ENCODE results near the gene WIPF2. TPM values are rescaled to one million over a fixed set of nuclear protein-coding genes. Genes with fewer than 3 reads are reported as not detected.

WIPF2 gene
- total and polyA plus RNA-seq, 8 donors: 6.3 to 21.7 (median 13.8) TPM

DNA sequence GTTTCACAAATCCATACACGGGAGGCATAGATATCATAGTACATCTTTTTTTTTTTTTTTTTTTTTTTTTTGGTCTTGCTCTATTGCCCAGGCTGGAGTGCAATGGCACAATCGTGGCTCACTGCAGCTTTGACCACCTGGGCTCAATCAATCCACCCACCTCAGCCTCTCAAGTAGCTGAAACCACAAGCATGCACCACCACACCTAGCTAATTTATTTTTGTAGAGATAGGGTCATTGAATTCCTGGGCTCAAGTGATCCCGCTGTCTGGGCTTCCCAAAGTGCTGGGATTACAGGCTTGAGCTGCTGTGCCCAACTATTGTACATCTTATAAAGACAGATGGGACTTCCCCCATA is 45.3 kb upstream of the WIPF2 start:
- no peaks in the 10 kb centered on the region for H3K9me3 ChIP-seq
- FAIRE-seq (no peak), ATAC-seq (no peak), DNase-seq (no peak)
- no peaks in the 10 kb centered on the region for H3K27me3 ChIP-seq
- H3K4me1 ChIP-seq: peaks cover 0 to 8% (median 0%) of the 10 kb centered on the region in 3 donors
- TF ChIP-seq, protein P1, sequence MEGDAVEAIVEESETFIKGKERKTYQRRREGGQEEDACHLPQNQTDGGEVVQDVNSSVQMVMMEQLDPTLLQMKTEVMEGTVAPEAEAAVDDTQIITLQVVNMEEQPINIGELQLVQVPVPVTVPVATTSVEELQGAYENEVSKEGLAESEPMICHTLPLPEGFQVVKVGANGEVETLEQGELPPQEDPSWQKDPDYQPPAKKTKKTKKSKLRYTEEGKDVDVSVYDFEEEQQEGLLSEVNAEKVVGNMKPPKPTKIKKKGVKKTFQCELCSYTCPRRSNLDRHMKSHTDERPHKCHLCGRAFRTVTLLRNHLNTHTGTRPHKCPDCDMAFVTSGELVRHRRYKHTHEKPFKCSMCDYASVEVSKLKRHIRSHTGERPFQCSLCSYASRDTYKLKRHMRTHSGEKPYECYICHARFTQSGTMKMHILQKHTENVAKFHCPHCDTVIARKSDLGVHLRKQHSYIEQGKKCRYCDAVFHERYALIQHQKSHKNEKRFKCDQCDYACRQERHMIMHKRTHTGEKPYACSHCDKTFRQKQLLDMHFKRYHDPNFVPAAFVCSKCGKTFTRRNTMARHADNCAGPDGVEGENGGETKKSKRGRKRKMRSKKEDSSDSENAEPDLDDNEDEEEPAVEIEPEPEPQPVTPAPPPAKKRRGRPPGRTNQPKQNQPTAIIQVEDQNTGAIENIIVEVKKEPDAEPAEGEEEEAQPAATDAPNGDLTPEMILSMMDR (IDR thresholded peaks at IDR 0.05): no peak
- WGBS, 2 donors: 68 to 69% methylated on average over 3 of the region's 3 CpGs
- H3K27ac ChIP-seq: no peak overlapping the region
- intact Hi-C loops (cut with DNase I): no loop called here
- H3K4me3 ChIP-seq: no peak overlapping the region
- peaks cover 6 to 27% (median 22%) of the 10 kb centered on the region in 3 donors for H3K36me3 ChIP-seq

DNA sequence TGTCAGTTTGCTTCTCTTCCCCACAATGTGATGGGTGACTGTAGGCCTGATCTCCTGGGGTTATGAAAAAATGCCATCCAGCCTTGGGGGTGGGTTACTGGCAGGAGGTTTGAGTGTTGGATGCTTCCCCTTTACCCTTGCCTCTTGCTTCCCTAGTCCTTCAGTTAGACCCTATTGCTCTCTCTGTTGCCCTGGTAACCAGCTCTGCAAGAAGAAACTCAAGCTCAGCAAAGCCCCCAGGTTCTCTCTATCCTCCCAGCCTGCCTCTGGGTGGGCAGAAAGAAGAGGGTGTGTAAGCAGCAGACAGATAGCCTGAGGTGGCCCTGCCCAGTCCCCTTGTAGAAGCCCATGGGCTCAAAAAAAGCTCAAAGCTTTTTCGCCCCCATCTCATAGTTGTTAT is 44.6 kb upstream of the WIPF2 start:
- H3K27me3 ChIP-seq: no peaks in the 10 kb centered on the region
- peaks cover 6 to 21% (median 20%) of the 10 kb centered on the region in 3 donors for H3K36me3 ChIP-seq
- FAIRE-seq (no peak), DNase-seq (no peak), ATAC-seq (no peak)
- no peak overlapping the region for H3K27ac ChIP-seq
- TF ChIP-seq, protein P1 (IDR thresholded peaks at IDR 0.05): no peak
- no peaks in the 10 kb centered on the region for H3K9me3 ChIP-seq
- intact Hi-C loops (cut with DNase I): no loop called here
- H3K4me3 ChIP-seq: no peak overlapping the region
- 89 to 100% methylated on average over 1 of the region's 1 CpG for WGBS, 2 donors
- peaks cover 0 to 8% (median 0%) of the 10 kb centered on the region in 3 donors for H3K4me1 ChIP-seq

DNA sequence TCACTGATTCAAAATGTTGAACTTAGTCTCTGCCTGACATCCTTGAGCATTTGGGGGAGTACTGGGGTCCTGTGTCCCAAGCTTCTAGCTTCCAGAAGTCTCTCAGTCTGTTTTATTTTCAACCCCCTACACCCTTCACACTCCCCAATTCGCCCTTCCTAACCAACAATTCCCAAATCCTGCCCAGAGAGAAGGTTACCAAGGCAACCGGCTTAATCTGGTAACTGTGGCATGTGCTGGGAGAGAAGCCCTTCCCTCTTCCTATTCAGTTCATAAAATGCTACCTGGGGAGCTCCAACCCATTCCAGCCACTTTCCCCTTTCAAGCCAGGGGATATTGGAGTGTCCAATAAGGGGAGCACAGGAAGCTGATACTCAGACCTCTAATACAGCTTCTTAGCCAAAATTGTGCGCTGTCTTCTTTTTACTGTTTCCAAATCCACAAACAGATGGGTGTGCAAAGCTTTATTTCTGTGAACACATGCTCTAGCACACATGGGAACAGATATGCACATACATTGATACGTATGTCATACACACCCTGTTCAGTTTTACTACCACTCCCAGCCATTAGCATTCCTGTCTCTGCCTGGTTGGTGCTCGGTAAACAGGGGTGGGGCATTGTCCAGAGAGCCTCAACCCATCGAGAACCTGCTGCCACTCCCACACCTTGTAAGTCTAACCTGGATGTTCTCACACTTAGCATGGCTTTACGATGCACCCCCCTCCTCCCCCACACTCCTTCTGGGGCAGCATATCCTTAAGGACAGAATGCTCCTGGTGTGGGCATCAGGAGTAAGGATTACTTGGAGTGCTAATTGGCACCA is 43.0 kb upstream of the WIPF2 start:
- Histone ChIP-seq H3K36me3 (peaks cover 0 to 9% (median 6%) of the 10 kb centered on the region in 3 donors), H3K27me3 (no peaks in the 10 kb centered on the region), H3K4me3 (no peak overlapping the region), H3K4me1 (peaks cover 0 to 10% (median 0%) of the 10 kb centered on the region in 3 donors), H3K9me3 (no peaks in the 10 kb centered on the region), H3K27ac (no peak overlapping the region)
- ATAC-seq (no peak), DNase-seq (no peak), FAIRE-seq (no peak)
- WGBS, 2 donors: 76 to 82% methylated on average over 7 of the region's 7 CpGs
- intact Hi-C loops (cut with DNase I): no loop called here
- TF ChIP-seq, protein P1 (IDR thresholded peaks at IDR 0.05): no peak

DNA sequence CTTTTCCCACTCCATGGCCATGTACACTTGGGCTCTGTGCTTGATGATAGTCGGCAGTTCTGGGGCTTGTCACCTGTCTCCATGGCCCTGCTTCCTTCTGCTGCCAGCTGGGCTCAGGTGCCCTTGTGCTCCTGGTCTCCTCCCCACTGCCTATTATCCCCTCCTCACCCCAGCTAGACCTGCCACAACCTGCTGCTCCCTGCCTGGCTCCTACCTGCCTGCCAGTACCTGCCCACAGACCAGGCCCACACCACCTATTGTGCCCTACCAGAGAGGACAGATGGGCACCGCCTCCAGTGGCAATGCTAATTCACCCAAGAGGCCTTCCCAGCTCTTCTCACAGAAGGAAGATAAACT is 42.4 kb upstream of the WIPF2 start:
- no peak overlapping the region for H3K27ac ChIP-seq
- 58 to 59% methylated on average over 2 of the region's 2 CpGs for WGBS, 2 donors
- ATAC-seq (peak in 3 of 4 donors; percentile 3 to 13 (median 4)), FAIRE-seq (no peak), DNase-seq (no peak)
- H3K4me3 ChIP-seq: no peak overlapping the region
- TF ChIP-seq, protein P1 (IDR thresholded peaks at IDR 0.05): no peak
- H3K27me3 ChIP-seq: no peaks in the 10 kb centered on the region
- peaks cover 0 to 4% (median under 1%) of the 10 kb centered on the region in 3 donors for H3K36me3 ChIP-seq
- H3K4me1 ChIP-seq: peaks cover 0 to 11% (median 0%) of the 10 kb centered on the region in 3 donors
- intact Hi-C loops (cut with DNase I): no loop called here
- no peaks in the 10 kb centered on the region for H3K9me3 ChIP-seq

DNA sequence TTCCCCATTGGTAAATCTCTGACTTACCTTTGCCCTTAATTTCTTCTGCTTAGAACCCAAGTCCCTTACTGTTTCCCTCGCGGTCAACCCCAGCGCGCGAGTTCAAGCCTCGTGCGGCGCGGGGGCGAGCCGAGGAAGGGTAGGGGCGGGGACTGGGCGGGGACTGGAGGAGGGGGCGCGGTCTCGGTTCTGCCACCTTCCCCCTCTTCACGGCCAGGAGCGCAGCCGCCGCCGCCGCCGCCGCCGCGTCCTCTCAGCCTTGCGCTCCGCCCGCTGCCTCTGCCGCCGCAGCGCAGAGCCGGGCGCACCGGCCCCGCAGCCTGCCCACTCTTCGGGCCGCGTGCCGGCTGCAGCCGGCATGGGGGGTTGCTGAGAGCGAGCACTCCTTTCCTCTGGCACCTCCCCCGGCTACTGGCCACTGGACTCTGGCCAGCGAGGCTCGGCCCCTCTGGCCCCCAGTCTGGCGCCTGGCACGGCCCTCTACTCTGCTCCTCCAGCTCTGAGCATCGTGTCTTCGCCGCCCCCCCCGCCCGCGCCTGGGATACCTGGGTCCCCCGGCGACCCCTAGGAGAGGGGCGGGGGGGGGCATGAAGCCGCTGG is 41.7 kb upstream of the WIPF2 start, which contains the start of gene RAPGEFL1:
TSS of gene RAPGEFL1 (plus strand) at position 196 of the 600 bp plus-strand sequence. CDS start at position 588, 392 bp downstream.
- TF ChIP-seq, protein P1 (IDR thresholded peaks at IDR 0.05): no peak
- WGBS, 2 donors: 0 to 1% methylated on average over 32 to 49 of the region's 57 CpGs
- Histone ChIP-seq H3K27ac (no peak within 1 kb of the TSS), H3K9me3 (no peaks in the 10 kb centered on the region), H3K4me1 (peaks cover 0 to 11% (median 0%) of the 10 kb centered on the region in 3 donors), H3K36me3 (no peaks in the 10 kb centered on the region), H3K27me3 (no peaks in the 10 kb centered on the region), H3K4me3 (peak within 1 kb of the TSS; percentile 35 to 65 (median 54))
- intact Hi-C loops (cut with DNase I): no loop called here
- ATAC-seq (peak; percentile 87 to 92 (median 88)), DNase-seq (peak; percentile 78 to 91 (median 83)), FAIRE-seq (no peak)
